ENCODE measurements around the gene SMAD9. TPM values are rescaled to one million over a fixed set of nuclear protein-coding genes. Genes with fewer than 3 reads are reported as not detected.

The SMAD9 gene
- total RNA-seq, 2 donors from 2014 or later, result 9.0 to 13.3 TPM

DNA sequence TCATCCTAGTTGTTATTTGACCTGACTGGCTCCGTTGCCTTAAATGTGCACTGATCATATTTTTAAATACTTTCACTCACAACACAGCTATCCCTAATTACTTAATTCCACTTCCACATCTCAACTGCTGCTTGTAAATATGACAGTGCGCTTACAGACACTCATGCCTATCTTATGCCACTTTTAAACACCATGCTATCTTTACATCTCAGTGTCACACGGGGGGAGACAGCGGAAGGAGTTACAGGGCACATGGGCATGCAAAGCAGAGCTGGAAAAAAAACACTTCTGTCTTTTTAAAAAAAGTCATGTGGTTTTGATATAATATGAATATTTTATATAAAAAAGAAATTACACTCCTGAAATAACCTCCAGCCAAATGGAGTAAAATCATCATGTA is 44.1 kb downstream of the SMAD9 start:
- no peaks in the 10 kb centered on the region for H3K36me3 ChIP-seq (ENCODE audit: control insufficient read depth, insufficient read depth, low read length)
- no peaks in the 10 kb centered on the region for H3K9me3 Mint-ChIP-seq
- H3K9me3 ChIP-seq (ENCODE audit: control insufficient read depth, low read length), result no peaks in the 10 kb centered on the region
- 78 to 84% methylated on average over 2 to 4 of the region's 4 CpGs for WGBS, 2 experiments (ENCODE audit: insufficient coverage in 1 of 2, insufficient read length in 1 of 2)
- no peak overlapping the region for H3K4me3 Mint-ChIP-seq
- H3K27me3 ChIP-seq (ENCODE audit: control insufficient read depth, insufficient read depth, low read length, poor library complexity, severe bottlenecking), result no peaks in the 10 kb centered on the region
- peaks cover 18% of the 10 kb centered on the region for H3K36me3 Mint-ChIP-seq (ENCODE audit: low read depth)
- no peaks in the 10 kb centered on the region for H3K4me1 ChIP-seq (ENCODE audit: control insufficient read depth, insufficient read depth, low read length)
- DNase-seq, result no peak
- H3K4me1 Mint-ChIP-seq, result peaks cover 4% of the 10 kb centered on the region
- TF ChIP-seq, protein P1, sequence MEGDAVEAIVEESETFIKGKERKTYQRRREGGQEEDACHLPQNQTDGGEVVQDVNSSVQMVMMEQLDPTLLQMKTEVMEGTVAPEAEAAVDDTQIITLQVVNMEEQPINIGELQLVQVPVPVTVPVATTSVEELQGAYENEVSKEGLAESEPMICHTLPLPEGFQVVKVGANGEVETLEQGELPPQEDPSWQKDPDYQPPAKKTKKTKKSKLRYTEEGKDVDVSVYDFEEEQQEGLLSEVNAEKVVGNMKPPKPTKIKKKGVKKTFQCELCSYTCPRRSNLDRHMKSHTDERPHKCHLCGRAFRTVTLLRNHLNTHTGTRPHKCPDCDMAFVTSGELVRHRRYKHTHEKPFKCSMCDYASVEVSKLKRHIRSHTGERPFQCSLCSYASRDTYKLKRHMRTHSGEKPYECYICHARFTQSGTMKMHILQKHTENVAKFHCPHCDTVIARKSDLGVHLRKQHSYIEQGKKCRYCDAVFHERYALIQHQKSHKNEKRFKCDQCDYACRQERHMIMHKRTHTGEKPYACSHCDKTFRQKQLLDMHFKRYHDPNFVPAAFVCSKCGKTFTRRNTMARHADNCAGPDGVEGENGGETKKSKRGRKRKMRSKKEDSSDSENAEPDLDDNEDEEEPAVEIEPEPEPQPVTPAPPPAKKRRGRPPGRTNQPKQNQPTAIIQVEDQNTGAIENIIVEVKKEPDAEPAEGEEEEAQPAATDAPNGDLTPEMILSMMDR (conservative IDR thresholded peaks at IDR 0.05), result no peak
- H3K27ac ChIP-seq (ENCODE audit: low read depth, low read length), result no peak overlapping the region
- no peak overlapping the region for H3K9ac ChIP-seq (ENCODE audit: extremely low read depth, low read length, poor library complexity, severe bottlenecking)
- peaks cover 4% of the 10 kb centered on the region for H3K27me3 Mint-ChIP-seq (ENCODE audit: insufficient read depth)
- H3K27ac Mint-ChIP-seq, result no peak overlapping the region
- H3K4me3 ChIP-seq (ENCODE audit: low read length), result no peak overlapping the region

- Mint-ChIP-seq H3K9me3 (no peaks in the 10 kb centered on the region), H3K27ac (no peak overlapping the region), H3K4me1 (peaks cover 4% of the 10 kb centered on the region), H3K4me3 (no peak overlapping the region), H3K27me3 (ENCODE audit: insufficient read depth) (peaks cover 4% of the 10 kb centered on the region), H3K36me3 (ENCODE audit: low read depth) (peaks cover 18% of the 10 kb centered on the region)
- TF ChIP-seq, protein P1 (conservative IDR thresholded peaks at IDR 0.05), result no peak
- H3K9ac ChIP-seq (ENCODE audit: extremely low read depth, low read length, poor library complexity, severe bottlenecking), result no peak overlapping the region
- H3K4me1 ChIP-seq (ENCODE audit: control insufficient read depth, insufficient read depth, low read length), result no peaks in the 10 kb centered on the region
- 91 to 100% methylated on average over 1 to 4 of the region's 4 CpGs for WGBS, 2 experiments (ENCODE audit: insufficient coverage in 1 of 2, insufficient read length in 1 of 2)
- no peaks in the 10 kb centered on the region for H3K9me3 ChIP-seq (ENCODE audit: control insufficient read depth, low read length)
- no peaks in the 10 kb centered on the region for H3K27me3 ChIP-seq (ENCODE audit: control insufficient read depth, insufficient read depth, low read length, poor library complexity, severe bottlenecking)
- no peak overlapping the region for H3K27ac ChIP-seq (ENCODE audit: low read depth, low read length)
- H3K4me3 ChIP-seq (ENCODE audit: low read length), result no peak overlapping the region
- DNase-seq, result no peak
- H3K36me3 ChIP-seq (ENCODE audit: control insufficient read depth, insufficient read depth, low read length), result no peaks in the 10 kb centered on the region
These were observed 44.6 kb downstream of the SMAD9 start for GRCh38 chr13:36875431-36875830.

DNA sequence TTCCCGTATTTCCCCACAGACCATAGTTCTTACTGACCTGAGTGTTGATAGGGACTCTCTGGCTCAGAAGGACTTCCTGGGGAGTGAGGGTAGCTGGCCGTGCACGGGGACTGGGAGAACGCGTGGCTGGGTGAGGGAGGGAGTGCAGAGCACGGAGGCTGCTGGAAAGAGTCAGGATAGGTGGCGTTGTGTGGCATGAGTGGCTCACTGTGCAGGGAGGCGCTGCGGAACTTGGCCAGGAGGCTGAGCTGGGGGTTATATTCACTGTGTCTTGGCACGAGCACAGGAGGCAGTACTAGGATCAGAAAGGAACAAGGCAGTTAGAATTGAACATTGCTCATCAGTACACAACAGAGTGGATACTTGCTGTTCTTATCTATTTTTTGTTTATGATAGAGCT is 47.4 kb downstream of the SMAD9 start:
- DNase-seq, result peak; percentile 61
- Histone ChIP-seq H3K9ac (ENCODE audit: extremely low read depth, low read length, poor library complexity, severe bottlenecking) (no peak overlapping the region), H3K4me3 (ENCODE audit: low read length) (no peak overlapping the region), H3K9me3 (ENCODE audit: control insufficient read depth, low read length) (no peaks in the 10 kb centered on the region), H3K27me3 (ENCODE audit: control insufficient read depth, insufficient read depth, low read length, poor library complexity, severe bottlenecking) (no peaks in the 10 kb centered on the region), H3K4me1 (ENCODE audit: control insufficient read depth, insufficient read depth, low read length) (no peaks in the 10 kb centered on the region), H3K27ac (ENCODE audit: low read depth, low read length) (no peak overlapping the region), H3K36me3 (ENCODE audit: control insufficient read depth, insufficient read depth, low read length) (no peaks in the 10 kb centered on the region)
- WGBS, 2 experiments (ENCODE audit: insufficient coverage in 1 of 2, insufficient read length in 1 of 2), result 79 to 93% methylated on average over 3 to 10 of the region's 10 CpGs
- TF ChIP-seq, protein P1 (conservative IDR thresholded peaks at IDR 0.05), result no peak
- no peaks in the 10 kb centered on the region for H3K9me3 Mint-ChIP-seq
- H3K4me1 Mint-ChIP-seq, result peaks cover 4% of the 10 kb centered on the region
- H3K27me3 Mint-ChIP-seq (ENCODE audit: insufficient read depth), result no peaks in the 10 kb centered on the region
- H3K4me3 Mint-ChIP-seq, result no peak overlapping the region
- H3K36me3 Mint-ChIP-seq (ENCODE audit: low read depth), result peaks cover 5% of the 10 kb centered on the region
- H3K27ac Mint-ChIP-seq, result peak overlapping the region; percentile 6
